Activated CD8-positive, alpha-beta T cell treated with anti-CD3 and anti-CD28 coated beads, Interleukin-2, amount 10 ng/mL, durations not matched to agents 7 days and 5 days (primary cell): ENCODE results near the gene CPA4. TPM values are rescaled to one million over a fixed set of nuclear protein-coding genes. Genes with fewer than 3 reads are reported as not detected.

Source experiments
- total RNA-seq, 2 experiments: library from RNA; stranded (reverse); gene quantifications; one replicate each; pipeline ENCODE4 v1.2.3, GENCODE V29; 2021

CPA4 gene
- total RNA-seq, 2 experiments from 2014 or later = not detected

Other genes with a start within 250 kb of the CPA4 start
- 10 to 100 TPM; 18.4 to 18.5 TPM for gene ZC3HC1, start 241.8 kb upstream of the CPA4 start, total RNA-seq
- 10 to 100 TPM; 15.7 to 18.1 TPM for gene KLHDC10, start 222.6 kb upstream of the CPA4 start, total RNA-seq
- gene TMEM209, start 87.8 kb upstream of the CPA4 start, total RNA-seq = 10 to 100 TPM; 40.2 to 43.4 TPM
- not detected for gene SSMEM1, start 85.3 kb upstream of the CPA4 start, total RNA-seq
- not detected for gene CPA2, start 26.3 kb upstream of the CPA4 start, total RNA-seq
- gene CPA5, start 51.7 kb downstream of the CPA4 start, total RNA-seq = under 1 TPM in 1 of 2 experiments, not detected in 1; 0.31 TPM
- gene CPA1, start 87.3 kb downstream of the CPA4 start, total RNA-seq = not detected
- 10 to 100 TPM; 27.6 to 31.1 TPM for gene CEP41, start 147.9 kb downstream of the CPA4 start, total RNA-seq
- gene MEST, start 198.9 kb downstream of the CPA4 start, total RNA-seq = 1 to 10 TPM; 2.9 to 3.5 TPM